HG03469 (cell line): Measurements from ENCODE around the gene LSM14B.
A peak's percentile ranks its signal among the peaks of the same experiment; 100 is the strongest.

Experiments used
- ATAC-seq: cut with Tn5 transposase; IDR thresholded peaks from one replicate; pipeline ENCODE4 v1.9.1; 2021; ENCODE audit warnings: mild to moderate bottlenecking, moderate library complexity, moderate number of reproducible peaks; ENCODE audit not compliant: unreplicated experiment

Gene LSM14B

GRCh38 chr20:62178316-62179161 lies 56.3 kb downstream of the LSM14B start:
- no peak for ATAC-seq

GRCh38 chr20:62179162-62179504 lies 56.9 kb downstream of the LSM14B start:
- ATAC-seq = no peak

- ATAC-seq = no peak
Measured at GRCh38 chr20:62181808-62182207, 59.5 kb downstream of the LSM14B start.

GRCh38 chr20:62182469-62183425 lies 60.5 kb downstream of the LSM14B start, which contains the start of gene MTG2:
MTG2 (plus strand) TSS chr20:62183028; CDS start chr20:62193421, 10,393 bp downstream.
- peak; percentile 77 for ATAC-seq

GRCh38 chr20:62183426-62184142 lies 61.3 kb downstream of the LSM14B start:
- no peak for ATAC-seq
